ENCODE results near the gene FUT7.
"Not testable (repeated sequence)": the region's sequence is repeated elsewhere in the genome, so short reads cannot be mapped to it uniquely, and the experiment has no call there.

The FUT7 gene

GRCh38 chr9:137017791-137018497 is 13.9 kb downstream of the FUT7 start:
- no peak for DNase-seq

GRCh38 chr9:137017071-137017470 is 14.8 kb downstream of the FUT7 start:
- no peak for DNase-seq

GRCh38 chr9:137016436-137016835 is 15.5 kb downstream of the FUT7 start:
- DNase-seq = no peak

- DNase-seq = no peak
Observed at GRCh38 chr9:137015976-137016375, 15.9 kb downstream of the FUT7 start.

- no peak for DNase-seq
Observed at GRCh38 chr9:137015540-137015930, 16.4 kb downstream of the FUT7 start.

GRCh38 chr9:137014776-137015539 is 16.9 kb downstream of the FUT7 start:
- DNase-seq = no peak

- no peak for DNase-seq
Observed at GRCh38 chr9:137014166-137014565, 17.7 kb downstream of the FUT7 start.

GRCh38 chr9:137013571-137013940 is 18.3 kb downstream of the FUT7 start:
- DNase-seq = no peak

- no peak for DNase-seq
Observed at GRCh38 chr9:137012694-137013570, 19.0 kb downstream of the FUT7 start.

GRCh38 chr9:137011907-137012675 is 19.8 kb downstream of the FUT7 start:
- DNase-seq = no peak

GRCh38 chr9:137011156-137011555 is 20.7 kb downstream of the FUT7 start:
- no peak for DNase-seq

- no peak for DNase-seq
Observed at GRCh38 chr9:137009938-137010732, 21.8 kb downstream of the FUT7 start.

- DNase-seq = no peak
Observed at GRCh38 chr9:137009217-137009616, 22.7 kb downstream of the FUT7 start.

GRCh38 chr9:137008312-137008711 is 23.6 kb downstream of the FUT7 start:
- no peak for DNase-seq

GRCh38 chr9:137007816-137008270 is 24.0 kb downstream of the FUT7 start:
- no peak for DNase-seq

- DNase-seq = no peak
Observed at GRCh38 chr9:137007108-137007815, 24.6 kb downstream of the FUT7 start.

GRCh38 chr9:137006116-137007003 is 25.5 kb downstream of the FUT7 start:
- no peak for DNase-seq

GRCh38 chr9:137004285-137004684 is 27.6 kb downstream of the FUT7 start:
- DNase-seq = not testable (repeated sequence)

- DNase-seq = no peak
Observed at GRCh38 chr9:137002646-137003041, 29.2 kb downstream of the FUT7 start.

Data from hippocampal formation (tissue), 2 donors.